PC-3 (cell line): ENCODE measurements around the gene S100P. TPM values are rescaled to one million over a fixed set of nuclear protein-coding genes. Genes with fewer than 3 reads are reported as not detected.

Source experiments
- ATAC-seq: fragments of 200-7000 bp; cut with Tn5 transposase; 2 replicates; pipeline ENCODE4 v1.9.1; 2020; ENCODE audit warnings: mild to moderate bottlenecking, moderate library complexity
- BruUV-seq: library from RNA; stranded (reverse); fragments of 400-500 nt; replicated peaks from 2 replicates; lab custom pipeline; 2021; lab: Mats Ljungman, UMichigan
- CTCF ChIA-PET: fragments of 300-600 bp; sonication (Branson Sonifier 250); formaldehyde crosslinking; loops from one replicate; lab custom pipeline; 2022; ENCODE audit warnings: antibody characterized with exemption; lab: Charles Lee
- POLR2A ChIA-PET: fragments of 300-600 bp; sonication (Branson Sonifier 250); formaldehyde crosslinking; loops from one replicate; lab custom pipeline; 2022; ENCODE audit warnings: antibody characterized with exemption; ENCODE audit not compliant: unreplicated experiment; lab: Charles Lee
- DNase-seq: peaks from one replicate; pipeline ENCODE4 v3.0.0-alpha.2; 2015
- H2AFZ ChIP-seq: fragments of 300-600 bp; sonication (generic); 2 replicates; pipeline ENCODE4 v1.6.0; 2016; ENCODE audit warnings: antibody characterized with exemption, low read length
- H3F3A ChIP-seq: fragments of 300-600 bp; sonication (generic); one replicate; pipeline ENCODE4 v1.6.0; 2017; ENCODE audit warnings: antibody characterized with exemption, low read length, control low read depth, mild to moderate bottlenecking; ENCODE audit not compliant: unreplicated experiment
- H3K27ac ChIP-seq: fragments of 300-600 bp; sonication (generic); 2 replicates; pipeline ENCODE4 v1.5.1; 2016; ENCODE audit warnings: mild to moderate bottlenecking, low read length
- H3K27me3 ChIP-seq: fragments of 300-600 bp; sonication (generic); 2 replicates; pipeline ENCODE4 v1.6.1; 2016; ENCODE audit warnings: low read length, mixed read lengths
- H3K36me3 ChIP-seq: fragments of 300-600 bp; sonication (generic); 2 replicates; pipeline ENCODE4 v1.6.1; 2016; ENCODE audit warnings: low read depth, mixed run types, low read length, mixed read lengths
- H3K4me1 ChIP-seq: fragments of 300-600 bp; sonication (generic); 2 replicates; pipeline ENCODE4 v1.5.1; 2016; ENCODE audit warnings: low read length; ENCODE audit not compliant: insufficient read depth
- H3K4me2 ChIP-seq: fragments of 300-600 bp; sonication (generic); 2 replicates; pipeline ENCODE4 v1.6.0; 2016; ENCODE audit warnings: low read length
- H3K4me3 ChIP-seq: fragments of 300-600 bp; sonication (generic); 2 replicates; pipeline ENCODE4 v1.5.1; 2016; ENCODE audit warnings: mild to moderate bottlenecking, low read length, mixed read lengths
- H3K79me2 ChIP-seq: fragments of 300-600 bp; sonication (generic); 2 replicates; pipeline ENCODE4 v1.6.1; 2017; ENCODE audit warnings: low read length, mixed read lengths
- H3K9ac ChIP-seq: fragments of 300-600 bp; sonication (generic); 2 replicates; pipeline ENCODE4 v1.6.0; 2016; ENCODE audit warnings: mild to moderate bottlenecking, low read length
- H3K9me2 ChIP-seq: fragments of 300-600 bp; sonication (generic); replicated peaks from 2 replicates; pipeline ENCODE4 v1.6.1; 2016; ENCODE audit warnings: mixed run types, low read length, mixed read lengths
- H3K9me3 ChIP-seq: fragments of 300-600 bp; sonication (generic); 2 replicates; pipeline ENCODE4 v1.6.1; 2016; ENCODE audit warnings: low read length, mixed read lengths
- H4K20me1 ChIP-seq: fragments of 300-600 bp; sonication (generic); 2 replicates; pipeline ENCODE4 v1.6.1; 2016; ENCODE audit warnings: low read length, mixed read lengths
- EZH2 ChIP-seq: fragments of 300-600 bp; sonication (generic); IDR thresholded peaks from one replicate; pipeline ENCODE4 v1.6.1; 2017; ENCODE audit warnings: antibody characterized with exemption, mild to moderate bottlenecking, low read length; ENCODE audit not compliant: unreplicated experiment
- EZH2phosphoT487 ChIP-seq: fragments of 300-600 bp; sonication (generic); IDR thresholded peaks from 2 replicates; pipeline ENCODE4 v1.6.1; 2018; ENCODE audit warnings: mild to moderate bottlenecking, antibody characterized with exemption, low read length, borderline replicate concordance
- intact Hi-C: fragments of 100-400 bp; cut with micrococcal nuclease; formaldehyde crosslinking; loops from 2 replicates; pipeline ENCODE4 v1.9.0; 2023
- total RNA-seq: library from RNA; depleted of rRNA; stranded (reverse); fragments of >200 nt; gene quantifications from 2 replicates; pipeline ENCODE4 v1.2.3, GENCODE V29; 2014
- TF ChIP-seq, protein P1 (sequence below): fragments of 300-600 bp; sonication (generic); conservative IDR thresholded peaks from 2 replicates; pipeline ENCODE4 v1.5.1; 2017; ENCODE audit warnings: antibody characterized with exemption, low read depth, mild to moderate bottlenecking, low read length

Gene S100P
- total RNA-seq, 1 experiment from 2014 or later, result 59.8 TPM

- Histone ChIP-seq H3K36me3 (peaks cover under 1% of the 10 kb centered on the region; the same call in 1 of the 2 replicates), H3K9me2 (no peaks in the 10 kb centered on the region), H3K4me3 (no peak overlapping the region), H3K27ac (no peak overlapping the region), H4K20me1 (peaks cover 11% of the 10 kb centered on the region), H3K9ac (no peak overlapping the region), H3K27me3 (no peaks in the 10 kb centered on the region), H3K79me2 (peaks cover 19% of the 10 kb centered on the region), H3K9me3 (no peaks in the 10 kb centered on the region), H3K4me2 (no peak overlapping the region), H3K4me1 (peaks cover 5% of the 10 kb centered on the region), H2AFZ (no peak overlapping the region), H3F3A (no peaks in the 10 kb centered on the region)
- DNase-seq (no peak), ATAC-seq (no peak)
- intact Hi-C loops, result no loop called here
- POLR2A ChIA-PET, result no interaction called here
- CTCF ChIA-PET, result no interaction called here
- BruUV-seq, result no TSS peak
- TF ChIP-seq EZH2 (no peak), EZH2phosphoT487 (no peak)
- TF ChIP-seq, protein P1, sequence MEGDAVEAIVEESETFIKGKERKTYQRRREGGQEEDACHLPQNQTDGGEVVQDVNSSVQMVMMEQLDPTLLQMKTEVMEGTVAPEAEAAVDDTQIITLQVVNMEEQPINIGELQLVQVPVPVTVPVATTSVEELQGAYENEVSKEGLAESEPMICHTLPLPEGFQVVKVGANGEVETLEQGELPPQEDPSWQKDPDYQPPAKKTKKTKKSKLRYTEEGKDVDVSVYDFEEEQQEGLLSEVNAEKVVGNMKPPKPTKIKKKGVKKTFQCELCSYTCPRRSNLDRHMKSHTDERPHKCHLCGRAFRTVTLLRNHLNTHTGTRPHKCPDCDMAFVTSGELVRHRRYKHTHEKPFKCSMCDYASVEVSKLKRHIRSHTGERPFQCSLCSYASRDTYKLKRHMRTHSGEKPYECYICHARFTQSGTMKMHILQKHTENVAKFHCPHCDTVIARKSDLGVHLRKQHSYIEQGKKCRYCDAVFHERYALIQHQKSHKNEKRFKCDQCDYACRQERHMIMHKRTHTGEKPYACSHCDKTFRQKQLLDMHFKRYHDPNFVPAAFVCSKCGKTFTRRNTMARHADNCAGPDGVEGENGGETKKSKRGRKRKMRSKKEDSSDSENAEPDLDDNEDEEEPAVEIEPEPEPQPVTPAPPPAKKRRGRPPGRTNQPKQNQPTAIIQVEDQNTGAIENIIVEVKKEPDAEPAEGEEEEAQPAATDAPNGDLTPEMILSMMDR, result no peak
These were observed 12.5 kb upstream of the S100P start for GRCh38 chr4:6681191-6681590.

GRCh38 chr4:6682862-6683590, 10.7 kb upstream of the S100P start:
- Histone ChIP-seq H3K4me1 (peaks cover 3% of the 10 kb centered on the region), H2AFZ (no peak overlapping the region), H3K4me2 (no peak overlapping the region), H3K27ac (no peak overlapping the region), H4K20me1 (no peaks in the 10 kb centered on the region), H3K9me3 (no peaks in the 10 kb centered on the region), H3K36me3 (no peaks in the 10 kb centered on the region), H3K79me2 (0 out of 2 replicates have a peak, but pooled peaks cover 3% of the 10 kb centered on the region), H3K4me3 (no peak overlapping the region), H3K9ac (no peak overlapping the region), H3K27me3 (no peaks in the 10 kb centered on the region), H3F3A (no peaks in the 10 kb centered on the region), H3K9me2 (no peaks in the 10 kb centered on the region)
- TF ChIP-seq EZH2, result no peak
- TF ChIP-seq, protein P1, result no peak
- intact Hi-C loops, result no loop called here
- BruUV-seq, result no TSS peak
- ChIA-PET CTCF (no interaction called here), POLR2A (no interaction called here)
- ATAC-seq, result 0 out of 2 replicates have a peak, but pooled peaks have one; percentile 13
- no peak for DNase-seq

DNA sequence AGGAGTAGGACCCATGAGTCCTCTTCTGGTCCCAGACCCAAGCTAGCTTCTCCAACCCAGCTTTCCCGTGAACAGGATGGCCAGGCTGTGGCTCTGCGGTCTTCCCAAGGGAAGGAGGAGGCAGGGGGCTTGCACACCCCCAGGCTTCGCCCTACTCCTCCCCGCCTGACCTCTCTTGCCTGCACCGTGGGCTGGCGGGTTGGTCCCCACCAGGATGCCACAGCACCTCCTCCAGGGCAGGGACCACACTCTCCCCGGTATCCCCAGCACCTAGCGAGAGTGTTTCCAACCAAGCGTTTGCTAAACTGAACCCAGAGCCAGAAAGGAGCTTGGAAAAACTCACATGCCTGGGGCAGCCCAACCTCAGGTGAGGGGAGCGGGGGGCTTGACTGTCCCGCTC, 9.0 kb upstream of the S100P start:
- BruUV-seq, result no TSS peak
- Histone ChIP-seq H2AFZ (no peak overlapping the region), H3K27ac (no peak overlapping the region), H3K9me3 (no peaks in the 10 kb centered on the region), H3K27me3 (no peaks in the 10 kb centered on the region), H3K9ac (no peak overlapping the region), H3K4me3 (no peak overlapping the region), H3K4me1 (peaks cover 20% of the 10 kb centered on the region), H3K9me2 (no peaks in the 10 kb centered on the region), H3K36me3 (no peaks in the 10 kb centered on the region), H4K20me1 (no peaks in the 10 kb centered on the region), H3K79me2 (no peaks in the 10 kb centered on the region), H3K4me2 (no peak overlapping the region), H3F3A (no peaks in the 10 kb centered on the region)
- CTCF ChIA-PET, result no interaction called here
- POLR2A ChIA-PET, result no interaction called here
- DNase-seq (no peak), ATAC-seq (no peak)
- TF ChIP-seq, protein P1, result no peak
- intact Hi-C loops, result no loop called here
